Thoracic aorta (tissue), 2 donors: ENCODE results near the gene HKDC1. TPM values are rescaled to one million over a fixed set of nuclear protein-coding genes. Genes with fewer than 3 reads are reported as not detected.

Experiments
- ATAC-seq: fragments of 150-250 bp; one replicate; pipeline ENCODE4 v1.8.0; 2017; ENCODE audit warnings: low read depth; ENCODE audit not compliant: insufficient number of reproducible peaks, low FRiP score
- DNase-seq: peaks from one replicate; pipeline ENCODE4 v3.0.0-alpha.2; 2020; ENCODE audit warnings: low spot score
- H3K27ac ChIP-seq, 2 donors: fragments of 200-600 bp; sonication (generic); 1 replicate in 1 of 2; 2 replicates in 1 of 2; pipeline ENCODE4 v1.5.1; 2016; ENCODE audit warnings: mild to moderate bottlenecking in 2 of 2, moderate library complexity in 2 of 2
- H3K27me3 ChIP-seq: fragments of 200-600 bp; sonication (generic); replicated peaks from 2 replicates; pipeline ENCODE4 v1.6.0; 2016; ENCODE audit warnings: mild to moderate bottlenecking; ENCODE audit not compliant: insufficient read depth
- H3K36me3 ChIP-seq: fragments of 200-600 bp; sonication (generic); one replicate; pipeline ENCODE4 v1.5.1; 2016
- H3K4me1 ChIP-seq, 2 donors: fragments of 200-600 bp; sonication (generic); 1 replicate in 1 of 2; 2 replicates in 1 of 2; pipeline versions ENCODE4 v1.5.1 to v1.6.0; 2016; ENCODE audit warnings: low read depth in 2 of 2, mild to moderate bottlenecking in 1 of 2; ENCODE audit not compliant: control insufficient read depth in 1 of 2
- H3K4me3 ChIP-seq: fragments of 200-600 bp; sonication (generic); 2 replicates; pipeline ENCODE4 v1.5.1; 2016; ENCODE audit warnings: mild to moderate bottlenecking
- H3K9me3 ChIP-seq: fragments of 200-600 bp; sonication (generic); 2 replicates; pipeline ENCODE4 v1.5.1; 2016
- CTCF ChIP-seq: fragments of 200-600 bp; sonication (generic); IDR thresholded peaks from one replicate; pipeline ENCODE4 v1.5.1; 2019; ENCODE audit warnings: antibody characterized with exemption
- total RNA-seq, 2 donors: library from RNA; depleted of rRNA; stranded (reverse); fragments of >200 nt; gene quantifications; one replicate each; pipeline versions ENCODE4 v1.1.0 to v1.2.3, GENCODE V29; 2016

Gene HKDC1
- total RNA-seq, 2 donors from 2014 or later, result 0.14 TPM; not detected in 1

- ATAC-seq (no peak), DNase-seq (no peak)
- no peak overlapping the region for H3K4me3 ChIP-seq
- no peak for TF ChIP-seq CTCF
- no peak overlapping the region for H3K27ac ChIP-seq
- no peaks in the 10 kb centered on the region for H3K9me3 ChIP-seq
- H3K27me3 ChIP-seq, result no peaks in the 10 kb centered on the region
- no peaks in the 10 kb centered on the region for H3K4me1 ChIP-seq
- no peaks in the 10 kb centered on the region for H3K36me3 ChIP-seq
Measured at GRCh38 chr10:69269761-69270160, 49.6 kb downstream of the HKDC1 start.

DNA sequence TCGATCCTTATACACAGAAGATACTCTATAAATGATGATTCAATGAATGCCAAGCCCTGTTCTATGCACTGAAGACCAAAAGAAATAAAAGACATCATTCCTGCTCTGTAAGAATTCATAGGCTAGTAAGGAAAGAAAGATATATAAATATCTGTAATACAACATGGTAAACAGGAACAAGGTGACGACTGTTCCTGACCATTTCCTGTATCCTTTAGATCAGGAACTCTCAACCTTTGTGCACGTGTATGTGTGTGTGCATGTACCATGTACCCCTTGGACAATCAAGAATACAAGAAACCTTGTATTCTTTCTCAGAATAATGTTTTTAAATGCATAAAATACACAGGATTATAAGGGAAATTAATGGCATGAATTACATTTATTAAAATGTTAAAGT, 50.9 kb downstream of the HKDC1 start:
- ATAC-seq (no peak), DNase-seq (no peak)
- Histone ChIP-seq H3K27ac (no peak overlapping the region), H3K36me3 (no peaks in the 10 kb centered on the region), H3K9me3 (no peaks in the 10 kb centered on the region), H3K4me3 (no peak overlapping the region), H3K4me1 (no peaks in the 10 kb centered on the region), H3K27me3 (no peaks in the 10 kb centered on the region)
- no peak for TF ChIP-seq CTCF

DNA sequence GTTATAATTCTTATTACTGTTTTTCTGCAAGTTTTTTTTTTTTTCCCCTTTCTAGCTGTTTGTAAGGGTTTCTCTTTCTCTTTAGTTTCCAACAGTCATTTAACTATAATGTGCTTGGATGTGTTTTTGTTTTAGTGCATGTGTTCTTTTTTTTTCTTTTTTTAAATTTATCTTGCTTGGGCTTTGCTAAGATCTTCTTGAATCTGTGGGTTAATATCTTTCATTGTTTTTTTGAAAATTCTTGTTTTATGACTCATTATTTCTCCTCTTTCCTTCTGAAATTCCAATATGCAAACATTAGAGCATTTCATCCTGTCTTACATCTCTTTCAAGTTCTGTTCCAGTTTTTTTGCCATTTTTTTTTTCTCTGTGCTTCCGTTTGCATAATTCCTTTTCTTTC, 52.5 kb downstream of the HKDC1 start:
- TF ChIP-seq CTCF, result no peak
- no peak overlapping the region for H3K27ac ChIP-seq
- DNase-seq (no peak), ATAC-seq (no peak)
- H3K36me3 ChIP-seq, result no peaks in the 10 kb centered on the region
- H3K9me3 ChIP-seq, result no peaks in the 10 kb centered on the region
- no peaks in the 10 kb centered on the region for H3K4me1 ChIP-seq
- no peaks in the 10 kb centered on the region for H3K27me3 ChIP-seq
- no peak overlapping the region for H3K4me3 ChIP-seq

GRCh38 chr10:69275444-69275843, 55.3 kb downstream of the HKDC1 start:
- no peak for DNase-seq
- Histone ChIP-seq H3K4me3 (no peak overlapping the region), H3K4me1 (peaks cover 6 to 15% of the 10 kb centered on the region in 2 donors), H3K9me3 (no peaks in the 10 kb centered on the region), H3K36me3 (no peaks in the 10 kb centered on the region), H3K27me3 (no peaks in the 10 kb centered on the region), H3K27ac (no peak overlapping the region)
- TF ChIP-seq CTCF, result no peak
- no peak for ATAC-seq

GRCh38 chr10:69276503-69276902, 56.4 kb downstream of the HKDC1 start:
- peaks cover 6 to 15% of the 10 kb centered on the region in 2 donors for H3K4me1 ChIP-seq
- H3K4me3 ChIP-seq, result no peak overlapping the region
- no peaks in the 10 kb centered on the region for H3K9me3 ChIP-seq
- no peaks in the 10 kb centered on the region for H3K27me3 ChIP-seq
- no peaks in the 10 kb centered on the region for H3K36me3 ChIP-seq
- DNase-seq (no peak), ATAC-seq (no peak)
- TF ChIP-seq CTCF, result no peak
- no peak overlapping the region for H3K27ac ChIP-seq
